ENCODE results near the gene BCAT1.

BCAT1 gene

GRCh38 chr12:24888813-24889212, 60.1 kb downstream of the BCAT1 start:
- H3K27ac ChIP-seq = no peak overlapping the region
- no peak for DNase-seq (ENCODE audit: low spot score)
- H3K4me3 ChIP-seq = no peak overlapping the region
- no peak for TF ChIP-seq CTCF (IDR thresholded peaks at IDR 0.05)

DNA sequence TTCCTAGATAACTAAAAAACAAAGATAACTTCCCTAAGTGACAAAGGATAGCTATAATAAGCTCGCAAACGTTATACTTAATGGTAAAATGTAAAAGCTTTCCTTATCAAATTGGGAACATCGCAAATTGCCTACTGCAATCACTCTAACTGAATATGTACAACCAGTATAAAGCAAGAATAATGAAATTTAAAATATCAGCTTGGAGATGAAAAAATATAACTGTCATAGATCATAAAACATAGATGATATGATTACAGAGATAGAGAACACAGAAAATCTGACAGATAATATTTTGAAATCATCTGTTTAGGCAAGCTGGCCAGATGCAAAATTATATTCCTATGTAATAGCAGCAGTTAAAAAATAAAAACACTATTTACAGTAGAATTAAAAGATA, 64.0 kb downstream of the BCAT1 start:
- TF ChIP-seq CTCF (IDR thresholded peaks at IDR 0.05) = no peak
- no peak overlapping the region for H3K27ac ChIP-seq
- DNase-seq (ENCODE audit: low spot score) = no peak
- no peak overlapping the region for H3K4me3 ChIP-seq

DNA sequence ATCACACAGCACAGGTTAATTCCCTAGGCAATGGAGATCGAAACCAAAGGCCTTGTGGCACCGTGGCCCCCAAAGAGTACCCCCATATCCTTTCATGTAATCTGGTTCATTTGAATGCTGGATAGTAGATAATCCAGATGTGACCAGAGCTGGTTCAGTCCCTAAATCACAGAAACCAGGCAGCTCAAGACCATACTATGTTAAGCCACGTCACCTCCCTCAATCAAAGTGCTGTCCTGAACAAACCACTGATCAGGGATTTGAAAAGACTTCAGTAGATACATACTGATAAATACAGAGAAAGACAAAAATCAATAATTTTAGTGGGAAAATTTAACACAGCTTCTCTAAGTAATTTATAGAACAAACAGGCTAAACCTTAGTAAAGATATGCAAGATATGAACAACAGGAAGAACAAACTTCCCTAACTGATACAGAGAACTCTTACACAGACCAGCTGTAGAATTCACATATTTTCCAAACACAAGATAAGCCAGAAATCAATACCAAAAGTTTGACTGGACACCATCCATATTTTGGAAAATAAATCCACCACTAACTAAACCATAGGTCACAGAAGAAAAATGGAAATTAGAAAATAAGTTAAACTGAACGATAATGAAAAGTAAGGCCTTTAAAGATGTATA, 67.1 kb downstream of the BCAT1 start:
- no peak overlapping the region for H3K27ac ChIP-seq
- no peak overlapping the region for H3K4me3 ChIP-seq
- TF ChIP-seq CTCF (IDR thresholded peaks at IDR 0.05) = no peak
- no peak for DNase-seq (ENCODE audit: low spot score)

DNA sequence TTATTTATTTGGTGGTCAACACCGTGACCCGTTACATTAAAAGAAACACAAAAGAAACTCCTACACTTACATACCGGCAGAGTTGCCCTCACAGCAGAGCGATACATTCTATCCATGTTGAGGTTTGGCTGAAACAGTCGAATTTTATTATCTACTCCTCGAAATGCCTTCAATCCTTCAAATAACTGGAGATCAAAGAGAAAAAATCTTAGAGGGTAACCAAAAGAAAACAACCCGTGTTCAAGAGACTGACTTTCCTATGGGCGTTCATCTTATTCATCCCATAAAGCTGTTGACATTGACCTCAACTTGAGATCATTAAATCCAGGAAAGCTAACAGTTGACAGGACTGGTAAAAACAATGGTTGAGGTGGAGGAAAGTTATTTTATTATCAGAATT, 67.7 kb downstream of the BCAT1 start:
- Histone ChIP-seq H3K4me3 (no peak overlapping the region), H3K27ac (no peak overlapping the region)
- TF ChIP-seq CTCF (IDR thresholded peaks at IDR 0.05) = no peak
- DNase-seq (ENCODE audit: low spot score) = no peak

DNA sequence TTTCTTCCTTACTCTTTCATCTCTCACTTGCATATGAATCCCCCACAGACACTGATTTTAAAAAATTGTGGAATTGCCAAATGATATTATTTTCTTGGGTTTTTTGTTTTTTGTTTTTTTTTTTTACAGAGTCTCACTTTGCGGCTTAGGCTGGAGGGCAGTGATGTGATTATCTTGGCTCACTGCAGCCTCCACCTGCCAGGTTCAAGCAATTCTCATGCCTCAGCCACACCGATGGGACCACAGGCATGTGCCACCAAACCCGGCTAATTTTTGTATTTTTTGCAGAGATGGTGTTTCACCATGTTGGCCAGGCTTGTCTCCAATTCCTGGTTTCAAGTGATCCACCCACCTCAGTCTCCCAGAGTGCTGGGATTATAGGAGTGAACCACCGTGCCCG, 68.2 kb downstream of the BCAT1 start:
- no peak overlapping the region for H3K4me3 ChIP-seq
- no peak overlapping the region for H3K27ac ChIP-seq
- TF ChIP-seq CTCF (IDR thresholded peaks at IDR 0.05) = no peak
- DNase-seq (ENCODE audit: low spot score) = no peak

- no peak for DNase-seq (ENCODE audit: low spot score)
- no peak overlapping the region for H3K4me3 ChIP-seq
- no peak overlapping the region for H3K27ac ChIP-seq
- TF ChIP-seq CTCF (IDR thresholded peaks at IDR 0.05) = no peak
These were observed 69.3 kb downstream of the BCAT1 start for GRCh38 chr12:24879644-24880043.

- no peak overlapping the region for H3K27ac ChIP-seq
- TF ChIP-seq CTCF (IDR thresholded peaks at IDR 0.05) = no peak
- no peak for DNase-seq (ENCODE audit: low spot score)
- no peak overlapping the region for H3K4me3 ChIP-seq
These were observed 73.9 kb downstream of the BCAT1 start for GRCh38 chr12:24875014-24875413.
